ENCODE results near the gene AMPD1. TPM values are rescaled to one million over a fixed set of nuclear protein-coding genes. Genes with fewer than 3 reads are reported as not detected.

The AMPD1 gene
- total and polyA plus RNA-seq, 2 of the 13 experiments (the other 11 are each of a cell fraction or from before 2014, with no cell fraction given) = not detected

DNA sequence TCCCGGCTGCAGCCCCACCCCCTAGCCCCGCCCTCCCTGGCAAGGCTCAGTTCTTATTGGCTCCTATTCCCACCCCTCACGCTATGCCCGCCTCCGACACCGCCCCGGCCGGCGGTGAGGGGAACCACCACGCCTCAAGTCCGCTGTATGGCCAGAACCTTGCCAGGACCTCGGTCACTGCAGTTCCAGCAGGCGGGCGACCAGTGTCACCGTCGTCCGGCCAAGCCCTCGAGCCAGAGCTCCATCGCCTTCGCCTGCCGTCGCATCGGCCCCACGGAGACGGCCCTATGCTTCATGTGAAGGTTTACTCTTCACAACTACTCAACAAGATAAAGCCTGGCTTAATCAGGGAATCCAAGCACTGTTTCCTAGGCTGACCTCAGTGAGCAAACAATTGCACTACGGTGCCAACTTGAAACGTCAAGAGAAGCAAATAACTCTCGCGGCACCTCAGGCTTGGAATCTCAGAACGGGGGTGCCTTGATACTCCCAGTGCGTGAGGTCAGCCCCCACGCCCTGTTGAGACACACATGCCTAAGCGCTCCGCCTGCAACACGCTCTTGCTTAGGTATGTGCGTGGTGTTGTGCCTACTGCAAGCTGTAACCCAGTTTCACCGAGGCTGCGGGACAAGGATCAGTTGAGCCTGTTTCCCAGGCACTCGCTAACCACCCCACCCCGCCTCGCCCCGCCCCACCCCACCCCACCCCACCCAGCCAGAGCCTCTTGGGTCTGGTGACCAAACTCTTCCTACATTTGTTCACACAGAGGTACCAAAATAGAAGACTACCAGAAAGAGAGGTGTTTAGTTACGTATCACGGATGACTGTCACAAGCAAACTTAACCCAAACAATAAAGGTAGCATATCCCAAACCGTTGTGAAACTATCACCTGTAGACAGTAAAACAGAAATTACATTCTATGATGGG, 25.0 kb downstream of the AMPD1 start (continued):
- TF ChIP-seq PRDM4 (CRISPR knock-in tag; IDR thresholded peaks at IDR 0.05; ENCODE audit: borderline replicate concordance) = no peak
- TF ChIP-seq ZNF253 (CRISPR knock-in tag; IDR thresholded peaks at IDR 0.05; ENCODE audit: borderline replicate concordance) = no peak
- TF ChIP-seq, protein P1, sequence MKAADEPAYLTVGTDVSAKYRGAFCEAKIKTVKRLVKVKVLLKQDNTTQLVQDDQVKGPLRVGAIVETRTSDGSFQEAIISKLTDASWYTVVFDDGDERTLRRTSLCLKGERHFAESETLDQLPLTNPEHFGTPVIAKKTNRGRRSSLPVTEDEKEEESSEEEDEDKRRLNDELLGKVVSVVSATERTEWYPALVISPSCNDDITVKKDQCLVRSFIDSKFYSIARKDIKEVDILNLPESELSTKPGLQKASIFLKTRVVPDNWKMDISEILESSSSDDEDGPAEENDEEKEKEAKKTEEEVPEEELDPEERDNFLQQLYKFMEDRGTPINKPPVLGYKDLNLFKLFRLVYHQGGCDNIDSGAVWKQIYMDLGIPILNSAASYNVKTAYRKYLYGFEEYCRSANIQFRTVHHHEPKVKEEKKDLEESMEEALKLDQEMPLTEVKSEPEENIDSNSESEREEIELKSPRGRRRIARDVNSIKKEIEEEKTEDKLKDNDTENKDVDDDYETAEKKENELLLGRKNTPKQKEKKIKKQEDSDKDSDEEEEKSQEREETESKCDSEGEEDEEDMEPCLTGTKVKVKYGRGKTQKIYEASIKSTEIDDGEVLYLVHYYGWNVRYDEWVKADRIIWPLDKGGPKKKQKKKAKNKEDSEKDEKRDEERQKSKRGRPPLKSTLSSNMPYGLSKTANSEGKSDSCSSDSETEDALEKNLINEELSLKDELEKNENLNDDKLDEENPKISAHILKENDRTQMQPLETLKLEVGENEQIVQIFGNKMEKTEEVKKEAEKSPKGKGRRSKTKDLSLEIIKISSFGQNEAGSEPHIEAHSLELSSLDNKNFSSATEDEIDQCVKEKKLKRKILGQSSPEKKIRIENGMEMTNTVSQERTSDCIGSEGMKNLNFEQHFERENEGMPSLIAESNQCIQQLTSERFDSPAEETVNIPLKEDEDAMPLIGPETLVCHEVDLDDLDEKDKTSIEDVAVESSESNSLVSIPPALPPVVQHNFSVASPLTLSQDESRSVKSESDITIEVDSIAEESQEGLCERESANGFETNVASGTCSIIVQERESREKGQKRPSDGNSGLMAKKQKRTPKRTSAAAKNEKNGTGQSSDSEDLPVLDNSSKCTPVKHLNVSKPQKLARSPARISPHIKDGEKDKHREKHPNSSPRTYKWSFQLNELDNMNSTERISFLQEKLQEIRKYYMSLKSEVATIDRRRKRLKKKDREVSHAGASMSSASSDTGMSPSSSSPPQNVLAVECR (CRISPR knock-in tag; IDR thresholded peaks at IDR 0.05; ENCODE audit: borderline replicate concordance) = peak; percentile 45; the same call in 1 of the 2 replicates
- no peak for TF ChIP-seq MAFK (conservative IDR thresholded peaks at IDR 0.05 in 1 of 2, IDR thresholded peaks at IDR 0.05 in 1 of 2; ENCODE audit: low read length in 2 of 2)
- 0 out of 2 replicates have a peak, but pooled peaks have one; percentile 66 for TF ChIP-seq TEAD2 (CRISPR knock-in tag; IDR thresholded peaks at IDR 0.05)
- no peak for TF ChIP-seq ZNF850 (CRISPR knock-in tag; conservative IDR thresholded peaks at IDR 0.05)
- 0 out of 2 replicates have a peak, but pooled peaks have one; percentile 23 for TF ChIP-seq BORCS8-MEF2B (CRISPR knock-in tag; IDR thresholded peaks at IDR 0.05)
- peak; percentile 36; the same call in 1 of the 2 replicates for TF ChIP-seq SP5 (CRISPR knock-in tag; IDR thresholded peaks at IDR 0.05; ENCODE audit: borderline replicate concordance, low read depth)
- TF ChIP-seq, protein P2, sequence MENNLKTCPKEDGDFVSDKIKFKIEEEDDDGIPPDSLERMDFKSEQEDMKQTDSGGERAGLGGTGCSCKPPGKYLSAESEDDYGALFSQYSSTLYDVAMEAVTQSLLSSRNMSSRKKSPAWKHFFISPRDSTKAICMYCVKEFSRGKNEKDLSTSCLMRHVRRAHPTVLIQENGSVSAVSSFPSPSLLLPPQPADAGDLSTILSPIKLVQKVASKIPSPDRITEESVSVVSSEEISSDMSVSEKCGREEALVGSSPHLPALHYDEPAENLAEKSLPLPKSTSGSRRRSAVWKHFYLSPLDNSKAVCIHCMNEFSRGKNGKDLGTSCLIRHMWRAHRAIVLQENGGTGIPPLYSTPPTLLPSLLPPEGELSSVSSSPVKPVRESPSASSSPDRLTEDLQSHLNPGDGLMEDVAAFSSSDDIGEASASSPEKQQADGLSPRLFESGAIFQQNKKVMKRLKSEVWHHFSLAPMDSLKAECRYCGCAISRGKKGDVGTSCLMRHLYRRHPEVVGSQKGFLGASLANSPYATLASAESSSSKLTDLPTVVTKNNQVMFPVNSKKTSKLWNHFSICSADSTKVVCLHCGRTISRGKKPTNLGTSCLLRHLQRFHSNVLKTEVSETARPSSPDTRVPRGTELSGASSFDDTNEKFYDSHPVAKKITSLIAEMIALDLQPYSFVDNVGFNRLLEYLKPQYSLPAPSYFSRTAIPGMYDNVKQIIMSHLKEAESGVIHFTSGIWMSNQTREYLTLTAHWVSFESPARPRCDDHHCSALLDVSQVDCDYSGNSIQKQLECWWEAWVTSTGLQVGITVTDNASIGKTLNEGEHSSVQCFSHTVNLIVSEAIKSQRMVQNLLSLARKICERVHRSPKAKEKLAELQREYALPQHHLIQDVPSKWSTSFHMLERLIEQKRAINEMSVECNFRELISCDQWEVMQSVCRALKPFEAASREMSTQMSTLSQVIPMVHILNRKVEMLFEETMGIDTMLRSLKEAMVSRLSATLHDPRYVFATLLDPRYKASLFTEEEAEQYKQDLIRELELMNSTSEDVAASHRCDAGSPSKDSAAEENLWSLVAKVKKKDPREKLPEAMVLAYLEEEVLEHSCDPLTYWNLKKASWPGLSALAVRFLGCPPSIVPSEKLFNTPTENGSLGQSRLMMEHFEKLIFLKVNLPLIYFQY (CRISPR knock-in tag; IDR thresholded peaks at IDR 0.05; ENCODE audit: borderline replicate concordance) = no peak
- no peak for TF ChIP-seq ZBTB38 (CRISPR knock-in tag; IDR thresholded peaks at IDR 0.05)
- TF ChIP-seq ZNF672 (CRISPR knock-in tag; IDR thresholded peaks at IDR 0.05) = 0 out of 2 replicates have a peak, but pooled peaks have one; percentile 22
- TF ChIP-seq TOPORS (CRISPR knock-in tag; IDR thresholded peaks at IDR 0.05) = no peak
- peak; percentile 16 for TF ChIP-seq HNRNPLL (IDR thresholded peaks at IDR 0.05; ENCODE audit: low read depth, low read length, poor library complexity, severe bottlenecking)
- TF ChIP-seq GABPB1 (CRISPR knock-in tag; IDR thresholded peaks at IDR 0.05) = peak; percentile 66; the same call in 1 of the 2 replicates
- TF ChIP-seq HOXA3 (CRISPR knock-in tag; IDR thresholded peaks at IDR 0.05) = peak; percentile 14; the same call in 1 of the 2 replicates
- TF ChIP-seq POLR2G (IDR thresholded peaks at IDR 0.05; ENCODE audit: low read depth, low read length) = peak; percentile 44; the same call in 1 of the 2 replicates
